Fibroblast of mammary gland (primary cell): Measurements from ENCODE around the gene MYL7.

Experiments used
- DNase-seq: peaks from one replicate; pipeline ENCODE4 v3.0.0-alpha.2; 2010; ENCODE audit warnings: low read depth
- H3K4me3 ChIP-seq: 2 replicates; pipeline ENCODE4 v1.5.1; 2011; ENCODE audit warnings: low read depth, mild to moderate bottlenecking, low read length, moderate library complexity; ENCODE audit not compliant: control insufficient read depth
- CTCF ChIP-seq: conservative IDR thresholded peaks from 2 replicates; pipeline ENCODE4 v1.5.1; 2011; ENCODE audit warnings: low read depth, low read length, inconsistent platforms; ENCODE audit not compliant: control insufficient read depth, insufficient read depth

The MYL7 gene

GRCh38 chr7:44141221-44141850 lies at the start of gene MYL7:
MYL7 (minus strand) TSS chr7:44141332; CDS start chr7:44141305, 27 bp downstream.
- no peak for DNase-seq
- TF ChIP-seq CTCF, result no peak
- H3K4me3 ChIP-seq, result no peak within 1 kb of the TSS

DNA sequence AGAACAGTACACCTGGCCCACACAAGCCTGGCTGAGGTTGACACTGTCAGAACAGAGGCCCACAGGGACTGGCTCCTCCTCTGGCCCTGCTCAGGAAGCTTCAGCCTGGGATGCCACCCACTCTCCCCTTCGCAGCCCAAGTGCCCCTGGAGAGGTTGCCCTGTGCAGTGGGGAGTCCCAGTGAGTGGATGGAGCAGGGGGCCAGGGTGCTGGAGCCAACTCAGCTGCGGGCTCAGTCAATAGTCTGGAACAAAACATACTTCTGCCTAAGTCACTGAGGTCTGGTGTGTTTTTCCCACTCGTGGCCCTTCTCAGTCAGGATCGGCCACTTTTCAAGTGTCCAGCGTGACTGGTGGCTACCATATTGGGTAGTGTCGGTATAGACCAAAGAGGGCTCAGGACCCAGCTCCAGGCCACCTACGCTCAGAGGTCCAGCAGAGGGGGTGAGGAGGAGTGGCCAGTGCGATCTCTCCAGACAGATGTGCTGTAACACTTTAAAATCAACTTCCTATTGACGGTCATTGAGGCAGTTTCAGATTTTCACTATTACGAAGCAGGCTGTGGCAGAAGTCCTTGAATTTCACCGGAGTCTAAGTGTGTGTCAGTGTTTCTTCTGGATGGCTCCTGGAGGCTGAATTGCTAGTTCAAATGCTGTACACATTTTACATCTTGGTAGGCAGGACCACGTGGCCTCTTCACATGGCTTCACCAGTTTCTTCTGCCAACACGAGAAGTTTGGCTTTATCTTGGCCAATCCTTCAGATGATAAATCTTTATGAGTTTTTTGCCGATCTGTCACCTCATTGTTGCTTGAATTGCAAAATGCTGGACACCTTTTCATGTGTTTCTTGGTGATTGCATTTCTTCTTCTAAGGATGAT lies 49.1 kb upstream of the MYL7 start:
- no peak for DNase-seq
- TF ChIP-seq CTCF, result no peak
- no peak overlapping the region for H3K4me3 ChIP-seq

GRCh38 chr7:44189286-44189992 lies 48.3 kb upstream of the MYL7 start, which contains the start of gene GCK:
GCK (minus strand) TSS chr7:44189439; CDS start chr7:44188953, 486 bp downstream.
- no peak for TF ChIP-seq CTCF
- H3K4me3 ChIP-seq, result no peak within 1 kb of the TSS

DNA sequence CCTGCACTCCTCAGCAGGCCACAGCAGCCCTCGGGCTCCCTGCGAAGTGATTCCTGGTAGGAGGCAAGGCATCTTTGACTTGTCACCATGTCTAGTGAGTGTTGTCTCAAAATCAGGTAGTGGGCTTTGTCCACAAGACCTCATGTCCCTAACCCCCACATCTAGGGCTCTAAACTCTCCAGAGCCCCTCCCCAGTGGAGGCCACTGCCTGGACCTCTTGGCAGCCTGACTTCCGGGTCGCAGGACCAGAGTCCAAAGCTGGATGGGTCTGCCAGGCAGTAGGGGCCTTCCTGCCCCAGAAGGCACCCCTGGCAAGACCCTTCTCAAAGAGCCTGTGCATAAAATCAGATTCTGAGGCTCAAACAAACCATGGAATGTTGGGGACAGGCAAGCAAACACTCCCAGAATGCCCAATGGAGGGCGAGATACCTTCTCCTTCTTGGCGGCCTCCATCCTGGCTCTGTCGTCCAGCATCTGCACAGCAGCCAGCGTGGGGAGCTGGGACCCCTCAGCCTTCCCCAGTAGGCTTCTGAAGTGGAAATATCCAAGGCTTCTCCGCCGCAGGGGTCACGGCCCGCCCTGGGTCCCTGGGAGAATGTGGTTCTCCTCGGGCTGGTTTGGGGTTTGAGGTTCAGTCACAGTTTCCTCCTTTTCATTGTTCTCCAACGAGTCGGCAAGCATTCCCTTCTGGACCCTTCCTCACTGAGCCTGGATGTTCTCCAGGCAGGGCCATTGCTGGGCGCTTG lies 47.5 kb upstream of the MYL7 start:
- no peak for DNase-seq
- H3K4me3 ChIP-seq, result no peak overlapping the region
- no peak for TF ChIP-seq CTCF

More at GRCh38 chr7:44189286-44189992, 48.3 kb upstream of the MYL7 start, which contains the start of gene GCK:
- DNase-seq, result no peak

DNA sequence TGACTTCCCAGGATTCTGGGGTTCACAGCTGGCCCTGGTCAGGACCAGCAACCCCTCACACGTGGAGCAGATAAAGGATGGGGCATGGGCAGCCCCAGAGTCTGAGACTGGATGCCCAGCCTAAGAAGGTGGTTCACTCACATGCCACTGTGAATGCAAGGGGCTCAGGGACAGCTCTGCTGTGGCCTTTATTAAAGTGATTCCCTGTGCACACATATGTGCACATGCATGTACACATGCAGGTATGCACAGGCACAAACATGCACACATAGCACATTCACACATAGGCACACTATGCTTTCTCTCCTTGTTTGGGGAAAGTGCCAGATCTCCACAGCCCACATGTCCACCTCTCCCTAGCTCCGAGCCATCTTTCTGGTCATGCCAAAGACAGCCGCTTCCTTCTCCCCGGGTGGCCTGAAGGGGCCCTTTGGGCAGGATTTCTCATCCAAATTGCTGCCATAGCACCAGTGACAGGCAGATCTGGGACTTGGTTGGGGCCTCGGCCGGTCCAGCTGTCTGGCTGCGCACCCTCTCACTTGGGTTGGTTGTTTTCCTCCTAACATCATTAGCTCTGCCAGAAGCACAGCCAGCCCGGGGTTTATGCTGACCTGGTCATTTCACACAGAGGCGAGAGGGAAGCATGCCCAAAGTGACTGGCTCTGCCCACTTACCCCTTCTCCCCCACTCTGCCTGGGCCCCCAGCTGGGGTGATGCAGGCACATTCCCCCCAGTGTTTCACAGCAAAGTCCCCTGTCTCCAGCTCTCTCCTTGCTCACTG lies 46.7 kb upstream of the MYL7 start:
- no peak for TF ChIP-seq CTCF
- DNase-seq, result no peak
- H3K4me3 ChIP-seq, result no peak overlapping the region
